ENCODE data around the gene GATA3. TPM values are rescaled to one million over a fixed set of nuclear protein-coding genes. Genes with fewer than 3 reads are reported as not detected.
"Not testable (repeated sequence)": the region's sequence is repeated elsewhere in the genome, so short reads cannot be mapped to it uniquely, and the experiment has no call there.

GATA3 gene
- total and polyA plus RNA-seq, 7 experiments from 2014 or later = 24.0 to 60.1 (median 33.4) TPM

GRCh38 chr10:8017277-8017676, 37.2 kb upstream of the GATA3 start:
- POLR2A ChIA-PET = no interaction called here

GRCh38 chr10:8023321-8023720, 31.2 kb upstream of the GATA3 start:
- no peak overlapping the region for H3K4me3 Mint-ChIP-seq
- H3K27me3 Mint-ChIP-seq = peaks cover 16 to 26% (median 24%) of the 10 kb centered on the region in 5 donors
- Histone ChIP-seq H3K4me1 (ENCODE audit: control insufficient read depth in 2 of 2, insufficient read depth in 2 of 2, low read length in 2 of 2) (no peaks in the 10 kb centered on the region), H3K9me3 (ENCODE audit: control insufficient read depth in 2 of 3, low read length in 3 of 3) (no peaks in the 10 kb centered on the region), H3K4me3 (ENCODE audit: low read length) (no peak overlapping the region), H3K27ac (ENCODE audit: low read depth, low read length) (no peak overlapping the region), H3K27me3 (ENCODE audit: control insufficient read depth in 2 of 2, insufficient read depth in 2 of 2, low read length in 2 of 2) (no peaks in the 10 kb centered on the region), H3K36me3 (ENCODE audit: control insufficient read depth in 2 of 3, insufficient read depth in 3 of 3, low read length in 3 of 3) (no peaks in the 10 kb centered on the region)
- intact Hi-C loops (cut with micrococcal nuclease) = no loop called here
- peaks cover 0 to 2% (median 0%) of the 10 kb centered on the region in 11 donors for H3K9me3 Mint-ChIP-seq
- H3K27ac Mint-ChIP-seq = no peak overlapping the region
- H3K4me1 Mint-ChIP-seq = peaks cover 0 to 10% (median 4%) of the 10 kb centered on the region in 7 donors
- ChIA-PET POLR2A (no interaction called here), CTCF (no interaction called here)
- H3K36me3 Mint-ChIP-seq = no peaks in the 10 kb centered on the region
- no peak for DNase-seq
- ATAC-seq = no peak

More at GRCh38 chr10:8017277-8017676, 37.2 kb upstream of the GATA3 start:
- Mint-ChIP-seq H3K4me3 (no peak overlapping the region), H3K27me3 (peaks cover 0 to 4% (median 0%) of the 10 kb centered on the region in 5 donors), H3K27ac (no peak overlapping the region), H3K36me3 (peaks cover 4 to 30% (median 18%) of the 10 kb centered on the region in 5 donors), H3K4me1 (peaks cover 0 to 8% (median 4%) of the 10 kb centered on the region in 7 donors), H3K9me3 (peaks cover 0 to 2% (median 0%) of the 10 kb centered on the region in 11 donors)
- H3K27ac ChIP-seq (ENCODE audit: low read depth, low read length) = no peak overlapping the region
- intact Hi-C loops (cut with micrococcal nuclease) = no loop called here
- CTCF ChIA-PET = no interaction called here
- ATAC-seq = no peak
- DNase-seq = no peak
- no peaks in the 10 kb centered on the region for H3K9me3 ChIP-seq (ENCODE audit: control insufficient read depth in 2 of 3, low read length in 3 of 3)
- no peak overlapping the region for H3K4me3 ChIP-seq (ENCODE audit: low read length)
- H3K36me3 ChIP-seq (ENCODE audit: control insufficient read depth in 2 of 3, insufficient read depth in 3 of 3, low read length in 3 of 3) = peaks cover 0 to 26% (median 0%) of the 10 kb centered on the region in 3 experiments
- H3K4me1 ChIP-seq (ENCODE audit: control insufficient read depth in 2 of 2, insufficient read depth in 2 of 2, low read length in 2 of 2) = no peaks in the 10 kb centered on the region
- H3K27me3 ChIP-seq (ENCODE audit: control insufficient read depth in 2 of 2, insufficient read depth in 2 of 2, low read length in 2 of 2) = no peaks in the 10 kb centered on the region

GRCh38 chr10:8023851-8024250, 30.6 kb upstream of the GATA3 start:
- Mint-ChIP-seq H3K9me3 (peaks cover 0 to 2% (median 0%) of the 10 kb centered on the region in 11 donors), H3K4me1 (peaks cover 0 to 6% (median 4%) of the 10 kb centered on the region in 7 donors), H3K4me3 (no peak overlapping the region), H3K36me3 (no peaks in the 10 kb centered on the region), H3K27ac (no peak overlapping the region), H3K27me3 (peaks cover 16 to 26% (median 24%) of the 10 kb centered on the region in 5 donors)
- CTCF ChIA-PET = no interaction called here
- no peak for DNase-seq
- intact Hi-C loops (cut with micrococcal nuclease) = no loop called here
- ATAC-seq = no peak
- Histone ChIP-seq H3K27ac (ENCODE audit: low read depth, low read length) (no peak overlapping the region), H3K4me3 (ENCODE audit: low read length) (no peak overlapping the region), H3K4me1 (ENCODE audit: control insufficient read depth in 2 of 2, insufficient read depth in 2 of 2, low read length in 2 of 2) (no peaks in the 10 kb centered on the region), H3K36me3 (ENCODE audit: control insufficient read depth in 2 of 3, insufficient read depth in 3 of 3, low read length in 3 of 3) (no peaks in the 10 kb centered on the region), H3K9me3 (ENCODE audit: control insufficient read depth in 2 of 3, low read length in 3 of 3) (no peaks in the 10 kb centered on the region), H3K27me3 (ENCODE audit: control insufficient read depth in 2 of 2, insufficient read depth in 2 of 2, low read length in 2 of 2) (no peaks in the 10 kb centered on the region)
- POLR2A ChIA-PET = interaction anchor here (0.6 kb wide), 1 partner anchor 30 kb away, joined by 4 read pairs; no protein-coding TSS in a partner anchor

- no peak overlapping the region for H3K27ac ChIP-seq (ENCODE audit: low read depth, low read length)
- DNase-seq (no peak), ATAC-seq (no peak)
- H3K4me3 Mint-ChIP-seq = peak overlapping the region; percentile 38 to 77 (median 64)
- peak overlapping the region; percentile 11 for H3K4me3 ChIP-seq (ENCODE audit: low read length)
- no peak overlapping the region for H3K27ac Mint-ChIP-seq
- intact Hi-C loops (cut with micrococcal nuclease) = no loop called here
- peaks cover 19 to 35% (median 28%) of the 10 kb centered on the region in 5 donors for H3K27me3 Mint-ChIP-seq
- H3K4me1 ChIP-seq (ENCODE audit: control insufficient read depth in 2 of 2, insufficient read depth in 2 of 2, low read length in 2 of 2) = no peaks in the 10 kb centered on the region
- H3K27me3 ChIP-seq (ENCODE audit: control insufficient read depth in 2 of 2, insufficient read depth in 2 of 2, low read length in 2 of 2) = no peaks in the 10 kb centered on the region
- ChIA-PET CTCF (no interaction called here), POLR2A (no interaction called here)
- no peaks in the 10 kb centered on the region for H3K36me3 ChIP-seq (ENCODE audit: control insufficient read depth in 2 of 3, insufficient read depth in 3 of 3, low read length in 3 of 3)
- H3K36me3 Mint-ChIP-seq = no peaks in the 10 kb centered on the region
- peaks cover 0 to 6% (median 4%) of the 10 kb centered on the region in 7 donors for H3K4me1 Mint-ChIP-seq
- H3K9me3 Mint-ChIP-seq = peaks cover 0 to 3% (median 0%) of the 10 kb centered on the region in 11 donors
- H3K9me3 ChIP-seq (ENCODE audit: control insufficient read depth in 2 of 3, low read length in 3 of 3) = no peaks in the 10 kb centered on the region
These were observed 27.9 kb upstream of the GATA3 start for GRCh38 chr10:8026349-8027259.

DNA sequence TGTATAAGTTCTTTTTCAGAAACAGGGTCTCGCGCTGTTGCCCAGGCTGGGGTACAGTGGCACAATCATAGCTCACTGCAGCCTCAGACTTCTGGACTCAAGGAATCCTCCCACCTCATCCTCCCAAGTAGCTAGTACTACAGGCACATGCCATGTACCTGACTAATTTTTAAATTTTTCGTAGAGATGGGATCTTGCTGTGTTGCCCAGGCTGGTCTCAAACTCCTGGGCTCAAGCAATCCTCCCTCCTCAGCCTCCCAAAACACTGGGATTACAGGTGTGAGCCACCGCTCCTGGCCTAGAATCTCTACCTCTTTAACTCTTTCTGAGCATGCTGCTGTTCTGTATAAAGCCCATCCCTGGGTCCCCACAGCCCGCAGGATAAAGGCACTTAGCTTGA, 23.3 kb upstream of the GATA3 start:
- ATAC-seq; H3K9me3 Mint-ChIP-seq; H3K36me3 ChIP-seq (ENCODE audit: control insufficient read depth in 2 of 3, insufficient read depth in 3 of 3, low read length in 3 of 3); intact Hi-C loops (cut with micrococcal nuclease); H3K27ac ChIP-seq (ENCODE audit: low read depth, low read length); H3K9me3 ChIP-seq (ENCODE audit: control insufficient read depth in 2 of 3, low read length in 3 of 3); H3K27ac Mint-ChIP-seq; H3K36me3 Mint-ChIP-seq; H3K4me3 ChIP-seq (ENCODE audit: low read length); DNase-seq; CTCF ChIA-PET; H3K4me3 Mint-ChIP-seq; POLR2A ChIA-PET: not testable (repeated sequence)
- Mint-ChIP-seq H3K27me3 (peaks cover 39 to 53% (median 41%) of the 10 kb centered on the region in 5 donors), H3K4me1 (peaks cover 9 to 13% (median 11%) of the 10 kb centered on the region in 7 donors)
- Histone ChIP-seq H3K4me1 (ENCODE audit: control insufficient read depth in 2 of 2, insufficient read depth in 2 of 2, low read length in 2 of 2) (peaks cover 5 to 20% of the 10 kb centered on the region in 2 donors), H3K27me3 (ENCODE audit: control insufficient read depth in 2 of 2, insufficient read depth in 2 of 2, low read length in 2 of 2) (peaks cover 11 to 24% of the 10 kb centered on the region in 2 donors)

DNA sequence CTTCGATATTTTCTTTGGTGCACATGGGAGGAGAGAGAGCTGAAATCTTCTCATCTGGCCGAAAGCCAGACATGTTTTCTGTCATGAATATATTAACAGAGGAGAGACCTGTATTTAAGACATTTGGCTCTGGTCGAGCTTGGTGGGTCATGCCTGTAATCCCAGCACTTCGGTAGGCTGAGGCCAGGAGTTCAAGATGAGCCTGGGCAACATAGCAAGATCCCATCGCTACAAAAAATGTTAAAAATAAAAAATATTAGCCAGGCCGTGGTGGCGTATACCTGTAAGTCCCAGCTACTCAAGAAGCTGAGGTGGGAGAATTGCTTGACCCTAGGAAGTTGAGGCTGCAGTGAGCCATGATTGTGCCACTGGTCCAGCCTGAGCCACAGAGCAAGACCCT, 21.9 kb upstream of the GATA3 start:
- H3K9me3 ChIP-seq (ENCODE audit: control insufficient read depth in 2 of 3, low read length in 3 of 3) = no peaks in the 10 kb centered on the region
- peaks cover 10 to 20% of the 10 kb centered on the region in 2 donors for H3K4me1 ChIP-seq (ENCODE audit: control insufficient read depth in 2 of 2, insufficient read depth in 2 of 2, low read length in 2 of 2)
- ATAC-seq = no peak
- CTCF ChIA-PET = interaction anchor here (0.5 kb wide), 1 partner anchor 247 kb away, joined by 3 read pairs; no protein-coding TSS in a partner anchor
- intact Hi-C loops (cut with micrococcal nuclease) = no loop called here
- no peak overlapping the region for H3K27ac ChIP-seq (ENCODE audit: low read depth, low read length)
- DNase-seq = no peak
- no peak overlapping the region for H3K4me3 ChIP-seq (ENCODE audit: low read length)
- peaks cover 0 to 8% (median 0%) of the 10 kb centered on the region in 11 donors for H3K9me3 Mint-ChIP-seq
- no peaks in the 10 kb centered on the region for H3K36me3 ChIP-seq (ENCODE audit: control insufficient read depth in 2 of 3, insufficient read depth in 3 of 3, low read length in 3 of 3)
- peaks cover 6 to 19% (median 11%) of the 10 kb centered on the region in 7 donors for H3K4me1 Mint-ChIP-seq
- H3K27me3 Mint-ChIP-seq = peaks cover 40 to 60% (median 41%) of the 10 kb centered on the region in 5 donors
- POLR2A ChIA-PET = no interaction called here
- H3K27ac Mint-ChIP-seq = no peak overlapping the region
- peaks cover 23 to 37% of the 10 kb centered on the region in 2 donors for H3K27me3 ChIP-seq (ENCODE audit: control insufficient read depth in 2 of 2, insufficient read depth in 2 of 2, low read length in 2 of 2)
- no peak overlapping the region for H3K4me3 Mint-ChIP-seq
- no peaks in the 10 kb centered on the region for H3K36me3 Mint-ChIP-seq
